ENCODE results near the gene SNX10.

Gene SNX10

GRCh38 chr7:26343320-26343832 lies 51.7 kb downstream of the SNX10 start:
- in situ Hi-C loops (cut with MboI; ENCODE audit: low sequenced_read_pairs, unreplicated experiment), result no loop called here
- TF ChIP-seq, protein P1, sequence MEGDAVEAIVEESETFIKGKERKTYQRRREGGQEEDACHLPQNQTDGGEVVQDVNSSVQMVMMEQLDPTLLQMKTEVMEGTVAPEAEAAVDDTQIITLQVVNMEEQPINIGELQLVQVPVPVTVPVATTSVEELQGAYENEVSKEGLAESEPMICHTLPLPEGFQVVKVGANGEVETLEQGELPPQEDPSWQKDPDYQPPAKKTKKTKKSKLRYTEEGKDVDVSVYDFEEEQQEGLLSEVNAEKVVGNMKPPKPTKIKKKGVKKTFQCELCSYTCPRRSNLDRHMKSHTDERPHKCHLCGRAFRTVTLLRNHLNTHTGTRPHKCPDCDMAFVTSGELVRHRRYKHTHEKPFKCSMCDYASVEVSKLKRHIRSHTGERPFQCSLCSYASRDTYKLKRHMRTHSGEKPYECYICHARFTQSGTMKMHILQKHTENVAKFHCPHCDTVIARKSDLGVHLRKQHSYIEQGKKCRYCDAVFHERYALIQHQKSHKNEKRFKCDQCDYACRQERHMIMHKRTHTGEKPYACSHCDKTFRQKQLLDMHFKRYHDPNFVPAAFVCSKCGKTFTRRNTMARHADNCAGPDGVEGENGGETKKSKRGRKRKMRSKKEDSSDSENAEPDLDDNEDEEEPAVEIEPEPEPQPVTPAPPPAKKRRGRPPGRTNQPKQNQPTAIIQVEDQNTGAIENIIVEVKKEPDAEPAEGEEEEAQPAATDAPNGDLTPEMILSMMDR (IDR thresholded peaks at IDR 0.05; ENCODE audit: borderline replicate concordance, control extremely low read depth, extremely low read depth, insufficient read depth, missing control alignments), result no peak
- no peak for DNase-seq (ENCODE audit: low spot score)

DNA sequence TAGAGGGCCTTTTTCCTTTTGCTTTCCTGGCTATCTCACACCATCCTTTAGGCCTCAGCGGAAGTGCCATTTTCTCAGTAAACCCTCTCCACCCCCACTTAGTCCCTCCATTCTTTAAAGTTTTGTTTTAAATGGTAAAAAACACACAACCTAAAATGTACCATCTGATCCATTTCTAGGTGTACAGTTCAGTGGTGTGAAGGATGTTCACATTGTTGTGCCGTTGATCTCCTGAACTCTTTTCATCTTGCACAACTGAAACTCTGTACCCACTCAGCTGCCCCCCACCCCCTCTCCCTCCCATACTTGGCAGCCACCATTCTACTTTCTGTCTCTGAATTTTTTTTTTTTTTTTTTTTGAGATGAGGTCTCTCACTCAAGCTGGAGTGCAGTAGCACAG lies 52.2 kb downstream of the SNX10 start:
- in situ Hi-C loops (cut with MboI; ENCODE audit: low sequenced_read_pairs, unreplicated experiment), result no loop called here
- DNase-seq (ENCODE audit: low spot score), result no peak
- TF ChIP-seq, protein P1 (IDR thresholded peaks at IDR 0.05; ENCODE audit: borderline replicate concordance, control extremely low read depth, extremely low read depth, insufficient read depth, missing control alignments), result no peak

- no peak for DNase-seq (ENCODE audit: low spot score)
- in situ Hi-C loops (cut with MboI; ENCODE audit: low sequenced_read_pairs, unreplicated experiment), result no loop called here
- TF ChIP-seq, protein P1 (IDR thresholded peaks at IDR 0.05; ENCODE audit: borderline replicate concordance, control extremely low read depth, extremely low read depth, insufficient read depth, missing control alignments), result no peak
Observed at GRCh38 chr7:26345202-26345601, 53.5 kb downstream of the SNX10 start.

DNA sequence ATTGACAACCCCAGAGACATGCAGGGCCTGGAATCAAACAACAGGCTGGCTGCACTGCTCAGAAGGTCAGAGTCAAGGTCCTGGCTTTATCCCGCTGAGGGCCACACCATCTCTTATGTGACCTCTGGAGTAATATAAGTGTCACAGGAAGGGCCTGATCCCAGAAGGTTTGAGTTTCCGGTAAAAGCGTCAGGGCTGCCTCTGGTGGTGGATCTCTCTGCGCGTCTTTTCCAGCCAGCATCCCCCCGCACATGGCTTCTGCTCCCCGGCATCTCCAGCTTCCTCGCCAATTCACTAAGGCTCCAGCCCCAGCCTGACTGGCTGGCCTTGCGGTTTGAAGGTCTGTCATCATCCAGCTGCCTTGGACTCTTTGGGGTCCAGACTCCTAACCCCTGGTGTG lies 54.2 kb downstream of the SNX10 start:
- no peak for DNase-seq (ENCODE audit: low spot score)
- TF ChIP-seq, protein P1 (IDR thresholded peaks at IDR 0.05; ENCODE audit: borderline replicate concordance, control extremely low read depth, extremely low read depth, insufficient read depth, missing control alignments), result no peak
- in situ Hi-C loops (cut with MboI; ENCODE audit: low sequenced_read_pairs, unreplicated experiment), result no loop called here

GRCh38 chr7:26346611-26347203 lies 55.0 kb downstream of the SNX10 start:
- TF ChIP-seq, protein P1 (IDR thresholded peaks at IDR 0.05; ENCODE audit: borderline replicate concordance, control extremely low read depth, extremely low read depth, insufficient read depth, missing control alignments), result no peak
- in situ Hi-C loops (cut with MboI; ENCODE audit: low sequenced_read_pairs, unreplicated experiment), result no loop called here
- DNase-seq (ENCODE audit: low spot score), result no peak

DNA sequence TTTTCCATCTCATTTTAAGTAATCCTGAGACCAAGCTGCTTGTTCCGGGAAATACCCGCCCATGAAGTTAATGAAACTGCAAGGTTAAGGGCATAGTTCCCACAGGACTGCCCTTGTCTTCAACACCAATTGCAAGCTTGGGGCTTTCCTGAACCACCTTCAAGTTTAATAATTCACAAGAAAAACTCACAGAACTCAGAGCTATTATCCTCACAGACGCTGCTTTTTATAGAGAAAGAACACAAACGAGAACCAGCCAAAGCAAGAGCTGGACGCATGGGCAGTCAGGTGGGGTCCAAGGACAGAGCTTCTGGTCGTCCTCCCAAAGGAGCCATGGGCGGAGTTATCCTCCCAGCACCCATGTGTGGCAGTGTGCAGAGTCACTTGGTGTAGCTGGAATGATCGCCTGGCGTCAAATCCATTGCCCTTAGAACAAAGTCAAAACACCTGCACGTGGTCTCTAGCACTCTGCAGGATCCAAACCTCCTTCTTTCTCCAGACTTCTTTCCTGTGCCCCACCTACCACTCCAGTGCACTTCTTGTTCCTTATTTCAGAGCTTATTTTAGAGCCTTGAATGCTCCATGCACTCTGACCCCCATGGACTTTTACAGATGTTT lies 56.7 kb downstream of the SNX10 start:
- in situ Hi-C loops (cut with MboI; ENCODE audit: low sequenced_read_pairs, unreplicated experiment), result no loop called here
- TF ChIP-seq, protein P1 (IDR thresholded peaks at IDR 0.05; ENCODE audit: borderline replicate concordance, control extremely low read depth, extremely low read depth, insufficient read depth, missing control alignments), result no peak
- DNase-seq (ENCODE audit: low spot score), result no peak

Measured in GM13976 (cell line).